GM18907 (cell line): ENCODE results near the gene ARPP19.
"Not testable (repeated sequence)": the region's sequence is repeated elsewhere in the genome, so short reads cannot be mapped to it uniquely, and the experiment has no call there.

Experiments
- ATAC-seq: cut with Tn5 transposase; IDR thresholded peaks from one replicate; pipeline ENCODE4 v1.9.1; 2021; ENCODE audit warnings: mild to moderate bottlenecking, moderate library complexity; ENCODE audit not compliant: unreplicated experiment

The ARPP19 gene, protein sequence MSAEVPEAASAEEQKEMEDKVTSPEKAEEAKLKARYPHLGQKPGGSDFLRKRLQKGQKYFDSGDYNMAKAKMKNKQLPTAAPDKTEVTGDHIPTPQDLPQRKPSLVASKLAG

GRCh38 chr15:52568601-52569585, at the start of gene ARPP19:
Gene ARPP19, minus strand, starts transcription at chr15:52569030. Its CDS starts 138 bp downstream, at chr15:52568892.
- peak; percentile 77 for ATAC-seq

DNA sequence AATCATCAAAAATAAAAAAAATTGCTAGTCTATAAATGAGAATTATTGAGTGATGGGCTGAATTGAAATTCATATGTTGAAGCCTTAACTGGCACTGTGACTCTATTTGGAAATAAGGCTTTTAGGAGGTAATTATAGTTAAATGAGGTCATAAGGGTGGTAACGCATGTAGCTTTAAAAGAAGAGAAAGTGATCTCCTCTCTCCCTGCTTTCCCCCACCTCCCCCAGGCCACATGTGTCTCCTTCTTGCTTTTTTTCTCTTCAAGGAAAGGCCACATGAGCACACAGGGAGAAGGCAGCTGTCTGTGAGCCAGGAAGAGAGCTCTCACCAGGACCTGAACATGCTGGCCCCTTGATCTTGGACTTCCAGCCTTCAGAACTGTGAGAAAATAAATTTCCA, 48.2 kb upstream of the ARPP19 start:
- no peak for ATAC-seq

- ATAC-seq: no peak
Observed at GRCh38 chr15:52615302-52615701, 46.5 kb upstream of the ARPP19 start.

- no peak for ATAC-seq
Observed at GRCh38 chr15:52609593-52609992, 40.8 kb upstream of the ARPP19 start.

DNA sequence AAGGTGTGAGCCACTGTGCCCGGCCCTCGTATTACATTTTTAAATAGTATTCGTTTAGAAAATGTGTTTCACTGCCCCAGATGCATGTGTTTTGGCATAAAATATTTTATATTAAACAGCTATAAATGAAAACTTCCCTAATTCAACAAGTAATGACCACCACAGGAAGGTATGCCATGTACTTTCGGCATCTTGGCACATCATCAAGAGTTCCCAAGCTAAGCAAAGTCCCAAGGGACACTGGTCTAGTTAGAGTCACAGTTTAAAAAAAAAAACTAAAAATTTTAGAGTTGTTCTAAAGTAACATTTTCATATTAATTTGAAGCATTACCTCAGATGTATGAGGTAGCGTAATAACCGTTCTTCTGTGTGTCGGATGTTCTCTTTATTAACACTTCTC, 15.6 kb upstream of the ARPP19 start:
- ATAC-seq: no peak

DNA sequence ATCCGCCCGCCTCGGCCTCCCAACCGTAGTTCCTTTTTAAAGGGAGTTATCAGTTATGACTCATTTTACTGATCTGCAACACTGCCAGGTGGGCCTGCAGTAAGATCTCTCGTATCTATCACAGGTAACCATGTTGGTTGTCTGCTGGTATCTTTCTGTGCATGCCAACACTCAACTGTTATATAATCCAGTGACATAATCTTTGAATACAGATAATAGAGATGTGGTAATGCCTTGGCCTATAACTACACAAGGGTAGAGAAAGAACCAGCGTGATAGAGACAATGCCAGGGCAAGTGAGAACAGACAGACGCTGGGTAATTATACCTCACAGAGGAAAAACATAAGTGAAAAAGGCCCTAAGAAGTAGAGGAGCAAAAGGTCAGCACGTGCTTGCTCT, 11.0 kb upstream of the ARPP19 start:
- no peak for ATAC-seq

- no peak for ATAC-seq
Observed at GRCh38 chr15:52576692-52577091, 7.9 kb upstream of the ARPP19 start.

GRCh38 chr15:52575573-52575972, 6.7 kb upstream of the ARPP19 start:
- ATAC-seq: not testable (repeated sequence)

DNA sequence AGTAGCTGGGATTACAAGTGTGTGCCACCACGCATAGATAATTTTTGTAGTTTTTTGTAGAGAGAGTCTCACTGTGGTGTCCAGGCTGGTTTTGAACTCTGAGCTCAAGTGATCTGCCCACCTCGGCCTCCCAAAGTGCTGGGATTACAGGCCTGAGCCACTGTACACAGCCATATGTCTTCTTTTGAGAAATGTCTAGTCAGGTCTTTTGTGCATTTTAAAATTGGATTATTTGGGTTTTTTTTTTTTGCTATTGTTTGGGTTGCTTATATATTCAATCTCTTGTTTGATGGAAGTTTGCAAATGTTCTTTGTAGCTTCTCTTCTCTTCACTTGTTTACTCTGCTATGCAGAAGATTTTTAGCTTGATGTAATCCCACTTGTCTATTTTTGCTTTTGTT, 6.2 kb upstream of the ARPP19 start:
- ATAC-seq: no peak

GRCh38 chr15:52574623-52575022, 5.8 kb upstream of the ARPP19 start:
- not testable (repeated sequence) for ATAC-seq

GRCh38 chr15:52567871-52568600, 794 bp downstream of the ARPP19 start:
- peak; percentile 25 for ATAC-seq

DNA sequence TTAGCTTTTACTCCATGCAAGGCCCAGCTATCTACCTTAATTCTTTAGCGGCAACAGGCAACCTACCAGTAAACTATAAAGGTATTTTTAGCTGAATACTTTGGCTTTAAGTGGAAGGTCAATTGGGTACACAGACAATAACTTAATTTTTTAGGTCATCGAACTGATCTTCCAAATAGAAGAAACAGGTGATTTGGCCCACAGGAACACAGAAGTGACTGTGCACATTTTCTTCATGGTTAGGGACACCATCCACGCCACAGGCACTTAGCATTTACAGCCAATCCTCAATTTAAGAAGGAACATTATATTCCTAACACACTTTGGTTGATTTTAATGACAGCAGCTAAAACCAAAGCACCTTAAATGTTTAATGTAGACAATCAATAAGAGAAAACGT, 1.9 kb downstream of the ARPP19 start:
- no peak for ATAC-seq

DNA sequence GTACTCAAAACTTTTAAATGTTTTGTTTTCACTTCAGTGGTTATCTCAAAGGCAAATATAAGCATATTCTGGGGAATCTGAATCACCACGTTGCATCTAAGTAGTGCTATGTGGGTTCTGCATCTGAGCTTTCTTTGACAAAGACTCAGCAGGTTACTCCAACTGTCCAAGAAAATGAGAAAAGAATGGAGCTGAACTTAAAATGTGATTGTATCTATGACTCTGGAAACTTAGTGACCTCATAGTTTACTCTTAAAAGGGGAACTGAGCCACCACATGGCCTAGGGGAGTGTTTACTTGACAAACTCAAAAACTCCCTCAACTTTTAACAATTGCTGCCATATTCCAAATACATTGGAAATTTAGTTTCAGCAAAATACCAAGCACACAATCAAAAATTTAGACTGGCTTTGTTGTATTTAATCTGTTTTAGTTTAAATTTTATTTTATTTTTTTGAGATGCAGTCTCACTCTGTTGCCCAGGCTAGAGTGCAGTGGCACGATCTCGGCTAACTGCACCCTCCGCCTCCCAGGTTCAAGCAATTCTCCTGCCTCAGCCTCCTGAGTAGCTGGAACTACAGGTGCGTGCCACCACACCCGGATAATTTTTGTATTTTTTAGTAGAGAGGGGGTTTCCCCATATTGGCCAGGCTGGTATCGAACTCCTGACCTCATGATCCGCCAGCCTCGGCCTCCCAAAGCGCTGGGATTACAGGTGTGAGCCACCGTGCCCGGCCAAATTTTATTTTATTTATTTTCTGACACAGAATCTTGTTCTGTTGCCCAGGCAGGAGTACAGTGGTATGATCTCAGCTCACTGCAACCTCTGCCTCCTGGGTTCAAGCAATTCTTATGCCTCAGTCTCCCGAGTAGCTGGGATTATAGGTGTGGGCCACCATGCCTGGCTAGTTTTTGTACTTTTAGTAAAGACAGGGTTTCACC, 3.1 kb downstream of the ARPP19 start:
- ATAC-seq: peak; percentile 53

- no peak for ATAC-seq
Observed at GRCh38 chr15:52563501-52564060, 5.2 kb downstream of the ARPP19 start.

GRCh38 chr15:52559575-52559974, 9.3 kb downstream of the ARPP19 start:
- ATAC-seq: no peak

GRCh38 chr15:52559022-52559421, 9.8 kb downstream of the ARPP19 start:
- no peak for ATAC-seq

DNA sequence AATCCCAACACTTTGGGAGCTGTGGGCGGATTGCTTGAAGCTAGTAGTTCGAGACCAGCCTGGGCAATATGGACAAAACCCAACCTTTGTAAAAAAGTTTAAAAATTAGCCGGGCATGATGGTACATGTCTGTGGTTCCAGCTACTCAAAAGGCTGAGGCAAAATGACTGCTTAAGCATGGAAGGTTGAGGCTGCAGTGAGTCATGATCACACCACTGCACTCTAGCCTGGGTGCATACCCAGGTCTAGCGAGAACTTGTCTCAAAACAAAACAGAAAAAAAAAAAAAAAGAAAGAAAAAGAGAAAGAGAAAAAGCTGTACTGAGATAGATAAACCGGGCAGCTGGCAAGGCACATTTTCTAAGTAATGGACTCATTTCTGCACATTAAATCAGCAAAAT, 10.6 kb downstream of the ARPP19 start:
- ATAC-seq: peak; percentile 88

DNA sequence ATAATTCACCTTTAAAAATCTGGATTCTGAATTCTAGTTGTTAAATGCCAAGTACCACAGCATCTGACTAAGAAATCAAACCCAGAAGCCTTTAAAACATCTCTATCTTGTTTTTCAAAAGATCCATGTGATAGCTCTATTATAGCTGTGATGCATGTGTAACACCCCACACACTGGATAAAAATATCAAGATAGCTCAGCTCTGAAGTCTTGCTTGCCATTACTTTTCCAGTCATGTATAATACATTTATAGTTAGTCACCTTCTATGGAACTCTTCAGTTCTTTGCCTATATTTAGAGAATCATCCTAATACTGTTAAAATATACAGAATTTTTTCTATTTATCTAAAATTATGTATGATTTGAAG, 11.6 kb downstream of the ARPP19 start:
- no peak for ATAC-seq

- ATAC-seq: no peak
Observed at GRCh38 chr15:52556524-52557273, 12.1 kb downstream of the ARPP19 start.

DNA sequence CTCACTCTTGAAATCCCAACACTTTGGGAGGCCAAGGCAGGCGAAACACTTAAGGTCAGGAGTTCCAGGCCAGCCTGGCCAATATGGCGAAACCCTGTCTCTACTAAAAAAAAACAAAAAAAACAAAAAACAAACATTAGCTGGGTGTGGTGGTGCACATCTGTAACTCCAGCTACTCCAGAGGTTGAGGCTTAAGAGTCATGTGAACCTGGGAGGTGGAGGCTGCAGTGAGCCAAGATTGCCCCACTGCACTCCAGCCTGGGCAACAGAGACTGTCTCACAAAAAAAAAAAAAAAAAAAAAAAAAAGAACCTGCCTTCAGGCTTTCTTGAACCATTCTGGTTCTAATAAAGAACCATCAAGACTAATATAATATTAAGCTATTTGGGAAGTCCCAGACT, 16.5 kb downstream of the ARPP19 start:
- no peak for ATAC-seq
